HepG2 (cell line): ENCODE results near the gene R3HCC1L. TPM values are rescaled to one million over a fixed set of nuclear protein-coding genes. Genes with fewer than 3 reads are reported as not detected.

Source experiments
- ARHGAP35 ChIP-seq: sonication (generic); formaldehyde crosslinking; IDR thresholded peaks from 2 replicates; pipeline ENCODE4 v1.9.0; 2022; ENCODE audit warnings: mild to moderate bottlenecking, inconsistent platforms, moderate library complexity, missing genetic modification reagents, borderline replicate concordance
- ARNTL ChIP-seq: sonication (generic); formaldehyde crosslinking; IDR thresholded peaks from 2 replicates; pipeline ENCODE4 v1.4.0; 2020; ENCODE audit warnings: mild to moderate bottlenecking, missing genetic modification reagents
- FOXP1 ChIP-seq, 2 experiments: fragments of 450-650 bp in 1 of 2; IDR thresholded peaks; 2 replicates each; pipeline ENCODE4 v1.6.1; 2017 to 2018; ENCODE audit warnings: antibody characterized with exemption in 1 of 2
- GABPB1 ChIP-seq: IDR thresholded peaks from 2 replicates; pipeline ENCODE4 v1.6.1; 2016; ENCODE audit warnings: mild to moderate bottlenecking, missing genetic modification reagents, moderate library complexity, missing compliant biosample characterization
- HDAC2 ChIP-seq: sonication (generic); formaldehyde crosslinking; IDR thresholded peaks from 2 replicates; pipeline ENCODE4 v1.4.0; 2020; ENCODE audit warnings: missing genetic modification reagents
- MAZ ChIP-seq, 2 experiments: sonication (generic) in 1 of 2; formaldehyde crosslinking in 1 of 2; IDR thresholded peaks; 2 replicates each; pipeline versions ENCODE4 v1.5.0 to v1.6.1; 2012 to 2020; ENCODE audit warnings: low read depth in 2 of 2, mild to moderate bottlenecking in 2 of 2, borderline replicate concordance in 1 of 2, improper control_type of control experiment in 1 of 2, low read length in 1 of 2, missing genetic modification reagents in 1 of 2, moderate library complexity in 1 of 2
- MIER3 ChIP-seq: IDR thresholded peaks from 2 replicates; pipeline ENCODE4 v1.6.1; 2016; ENCODE audit warnings: missing compliant biosample characterization, borderline replicate concordance
- NFIC ChIP-seq: IDR thresholded peaks from 2 replicates; pipeline ENCODE4 v1.6.1; 2012; ENCODE audit warnings: mild to moderate bottlenecking, low read length, inconsistent platforms
- PITX1 ChIP-seq: sonication (generic); formaldehyde crosslinking; IDR thresholded peaks from 2 replicates; pipeline ENCODE4 v1.5.1; 2020; ENCODE audit warnings: mild to moderate bottlenecking, missing genetic modification reagents
- ZFY ChIP-seq: sonication (generic); formaldehyde crosslinking; IDR thresholded peaks from 2 replicates; pipeline ENCODE4 v1.4.0; 2020; ENCODE audit warnings: missing genetic modification reagents
- ZNF318 ChIP-seq: sonication (generic); formaldehyde crosslinking; IDR thresholded peaks from 2 replicates; pipeline ENCODE4 v1.4.0; 2020; ENCODE audit warnings: mild to moderate bottlenecking, missing genetic modification reagents
- ZNF331 ChIP-seq: sonication (generic); formaldehyde crosslinking; IDR thresholded peaks from 2 replicates; pipeline ENCODE4 v1.4.0; 2020; ENCODE audit warnings: missing genetic modification reagents
- ZNF800 ChIP-seq: sonication (generic); formaldehyde crosslinking; IDR thresholded peaks from 2 replicates; pipeline ENCODE4 v1.4.0; 2020; ENCODE audit warnings: missing genetic modification reagents
- polyA plus RNA-seq, 8 experiments: library from polyadenylated mRNA; depleted of rRNA in 3 of 8; stranded (reverse) in 7 of 8; unstranded in 1 of 8; fragments of >200 nt; fragmentation: Illumina TruSeq in 4 of 8; extraction: Trizol in 4 of 8; gene quantifications; 2 replicates each; pipeline versions ENCODE4 v1.2.1 to v1.2.3, GENCODE V29; 2011 to 2016; ENCODE audit warnings: low read depth in 4 of 8, missing spikeins in 1 of 8, mixed read lengths in 1 of 8; ENCODE audit not compliant: insufficient read depth in 1 of 8
- total RNA-seq, 5 experiments: library from RNA; depleted of rRNA; stranded (reverse); fragments of >200 nt; fragmentation: Illumina TruSeq; extraction: Trizol; gene quantifications; 2 replicates each; pipeline ENCODE4 v1.2.3, GENCODE V29; 2016; ENCODE audit warnings: low read depth in 1 of 5

R3HCC1L gene
- total and polyA plus RNA-seq, 2 of the 13 experiments (the other 11 are each of a cell fraction or from before 2014, with no cell fraction given) = 6.5 to 12.2 TPM

GRCh38 chr10:98267894-98268693 is 133.6 kb downstream of the R3HCC1L start, which contains the start of gene LOXL4 (continued):
- no peak for TF ChIP-seq NFIC
- TF ChIP-seq MAZ (IDR thresholded peaks at IDR 0.05; ENCODE audit: borderline replicate concordance, low read depth, low read length) = peak; percentile 7; the same call in 1 of the 2 replicates
- peak; percentile 78 for TF ChIP-seq MAZ (CRISPR knock-in tag; IDR thresholded peaks at IDR 0.05; ENCODE audit: low read depth)
- no peak for TF ChIP-seq HDAC2 (CRISPR knock-in tag)
- 0 out of 2 replicates have a peak, but pooled peaks have one; percentile 38 for TF ChIP-seq ZNF318 (CRISPR knock-in tag)
- 0 out of 2 replicates have a peak, but pooled peaks have one; percentile 14 for TF ChIP-seq ZNF331
- no peak for TF ChIP-seq FOXP1 (IDR thresholded peaks at IDR 0.05)
- peak; percentile 20; the same call in 1 of the 2 replicates for TF ChIP-seq FOXP1 (CRISPR knock-in tag; IDR thresholded peaks at IDR 0.05)
- TF ChIP-seq ARHGAP35 (CRISPR knock-in tag) = 0 out of 2 replicates have a peak, but pooled peaks have one; percentile 34
- peak; percentile 43; the same call in 1 of the 2 replicates for TF ChIP-seq GABPB1 (CRISPR knock-in tag)
- peak; percentile 84 for TF ChIP-seq ZFY
- TF ChIP-seq PITX1 (CRISPR knock-in tag) = 0 out of 2 replicates have a peak, but pooled peaks have one; percentile 30
- 0 out of 2 replicates have a peak, but pooled peaks have one; percentile 21 for TF ChIP-seq MIER3
- TF ChIP-seq ZNF800 (CRISPR knock-in tag) = peak; percentile 83; the same call in 1 of the 2 replicates
- no peak for TF ChIP-seq ARNTL (CRISPR knock-in tag)
